HG03097 (cell line): ENCODE measurements around the gene ADCY1.

Source experiments
- ATAC-seq: cut with Tn5 transposase; IDR thresholded peaks from one replicate; pipeline ENCODE4 v1.9.1; 2021; ENCODE audit not compliant: unreplicated experiment, low FRiP score

The ADCY1 gene

GRCh38 chr7:45649560-45650346 is 75.6 kb downstream of the ADCY1 start:
- no peak for ATAC-seq

GRCh38 chr7:45650404-45651394 is 76.5 kb downstream of the ADCY1 start:
- no peak for ATAC-seq

- no peak for ATAC-seq
Observed at GRCh38 chr7:45651540-45651939, 77.4 kb downstream of the ADCY1 start.

GRCh38 chr7:45652630-45653029 is 78.5 kb downstream of the ADCY1 start:
- ATAC-seq: no peak

GRCh38 chr7:45653209-45653907 is 79.2 kb downstream of the ADCY1 start:
- ATAC-seq: no peak

- ATAC-seq: no peak
Observed at GRCh38 chr7:45654341-45654740, 80.2 kb downstream of the ADCY1 start.

GRCh38 chr7:45655539-45655938 is 81.4 kb downstream of the ADCY1 start:
- no peak for ATAC-seq

GRCh38 chr7:45656431-45656830 is 82.3 kb downstream of the ADCY1 start:
- ATAC-seq: no peak

- no peak for ATAC-seq
Observed at GRCh38 chr7:45657136-45657889, 83.1 kb downstream of the ADCY1 start.

GRCh38 chr7:45657890-45658715 is 83.9 kb downstream of the ADCY1 start:
- ATAC-seq: no peak

- no peak for ATAC-seq
Observed at GRCh38 chr7:45658716-45659495, 84.7 kb downstream of the ADCY1 start.

GRCh38 chr7:45659496-45660139 is 85.5 kb downstream of the ADCY1 start:
- ATAC-seq: no peak

- ATAC-seq: no peak
Observed at GRCh38 chr7:45660201-45660900, 86.2 kb downstream of the ADCY1 start.

- no peak for ATAC-seq
Observed at GRCh38 chr7:45660901-45661211, 86.7 kb downstream of the ADCY1 start.

- no peak for ATAC-seq
Observed at GRCh38 chr7:45661302-45661995, 87.3 kb downstream of the ADCY1 start.

- no peak for ATAC-seq
Observed at GRCh38 chr7:45662018-45662417, 87.8 kb downstream of the ADCY1 start.

- no peak for ATAC-seq
Observed at GRCh38 chr7:45662540-45663166, 88.5 kb downstream of the ADCY1 start.
